ENCODE results near the gene SHISA3. TPM values are rescaled to one million over a fixed set of nuclear protein-coding genes. Genes with fewer than 3 reads are reported as not detected.

The SHISA3 gene
- total RNA-seq, 1 donor from 2014 or later: 0.14 TPM

GRCh38 chr4:42377497-42377896, 19.8 kb upstream of the SHISA3 start:
- TF ChIP-seq CTCF (IDR thresholded peaks at IDR 0.05; ENCODE audit: unreplicated experiment): no peak
- no peak for DNase-seq (ENCODE audit: low spot score, unreplicated experiment)
- Mint-ChIP-seq H3K4me1 (ENCODE audit: low read depth) (no peaks in the 10 kb centered on the region), H3K27me3 (no peaks in the 10 kb centered on the region), H3K4me3 (ENCODE audit: low read depth) (no peak overlapping the region), H3K9me3 (ENCODE audit: low read depth) (peaks cover 13% of the 10 kb centered on the region), H3K36me3 (ENCODE audit: insufficient read depth) (no peaks in the 10 kb centered on the region), H3K27ac (no peak overlapping the region)

GRCh38 chr4:42381666-42382065, 15.6 kb upstream of the SHISA3 start:
- H3K36me3 Mint-ChIP-seq (ENCODE audit: insufficient read depth): no peaks in the 10 kb centered on the region
- H3K9me3 Mint-ChIP-seq (ENCODE audit: low read depth): peaks cover 4% of the 10 kb centered on the region
- DNase-seq (ENCODE audit: low spot score, unreplicated experiment): no peak
- TF ChIP-seq CTCF (IDR thresholded peaks at IDR 0.05; ENCODE audit: unreplicated experiment): no peak
- no peaks in the 10 kb centered on the region for H3K4me1 Mint-ChIP-seq (ENCODE audit: low read depth)
- no peak overlapping the region for H3K27ac Mint-ChIP-seq
- H3K27me3 Mint-ChIP-seq: no peaks in the 10 kb centered on the region
- H3K4me3 Mint-ChIP-seq (ENCODE audit: low read depth): no peak overlapping the region

GRCh38 chr4:42385516-42385915, 11.8 kb upstream of the SHISA3 start:
- H3K27me3 Mint-ChIP-seq: no peaks in the 10 kb centered on the region
- no peak overlapping the region for H3K4me3 Mint-ChIP-seq (ENCODE audit: low read depth)
- TF ChIP-seq CTCF (IDR thresholded peaks at IDR 0.05; ENCODE audit: unreplicated experiment): no peak
- H3K9me3 Mint-ChIP-seq (ENCODE audit: low read depth): no peaks in the 10 kb centered on the region
- no peaks in the 10 kb centered on the region for H3K36me3 Mint-ChIP-seq (ENCODE audit: insufficient read depth)
- no peak for DNase-seq (ENCODE audit: low spot score, unreplicated experiment)
- H3K4me1 Mint-ChIP-seq (ENCODE audit: low read depth): no peaks in the 10 kb centered on the region
- no peak overlapping the region for H3K27ac Mint-ChIP-seq

GRCh38 chr4:42390622-42391354, 6.5 kb upstream of the SHISA3 start:
- no peak for TF ChIP-seq CTCF (IDR thresholded peaks at IDR 0.05; ENCODE audit: unreplicated experiment)
- Mint-ChIP-seq H3K36me3 (ENCODE audit: insufficient read depth) (no peaks in the 10 kb centered on the region), H3K4me3 (ENCODE audit: low read depth) (no peak overlapping the region), H3K27ac (no peak overlapping the region), H3K27me3 (peaks cover 26% of the 10 kb centered on the region), H3K4me1 (ENCODE audit: low read depth) (no peaks in the 10 kb centered on the region), H3K9me3 (ENCODE audit: low read depth) (no peaks in the 10 kb centered on the region)
- DNase-seq (ENCODE audit: low spot score, unreplicated experiment): no peak

GRCh38 chr4:42391355-42391664, 6.0 kb upstream of the SHISA3 start:
- Mint-ChIP-seq H3K27ac (no peak overlapping the region), H3K4me3 (ENCODE audit: low read depth) (no peak overlapping the region), H3K36me3 (ENCODE audit: insufficient read depth) (no peaks in the 10 kb centered on the region), H3K9me3 (ENCODE audit: low read depth) (no peaks in the 10 kb centered on the region), H3K27me3 (peaks cover 28% of the 10 kb centered on the region), H3K4me1 (ENCODE audit: low read depth) (peaks cover 1% of the 10 kb centered on the region)
- no peak for DNase-seq (ENCODE audit: low spot score, unreplicated experiment)
- TF ChIP-seq CTCF (IDR thresholded peaks at IDR 0.05; ENCODE audit: unreplicated experiment): no peak
